Endodermal cell (in vitro differentiated cells): ENCODE results near the gene FIS1. TPM values are rescaled to one million over a fixed set of nuclear protein-coding genes. Genes with fewer than 3 reads are reported as not detected.
A peak's percentile ranks its signal among the peaks of the same experiment; 100 is the strongest.

Source experiments
- DNase-seq: peaks from one replicate; pipeline ENCODE4 v3.0.0-alpha.2; 2017
- H3K27ac ChIP-seq: 2 replicates; pipeline ENCODE4 v1.5.1; 2013; ENCODE audit warnings: mild to moderate bottlenecking, low read depth, low read length, moderate library complexity
- H3K27me3 ChIP-seq: 2 replicates; pipeline ENCODE4 v1.6.1; 2013; ENCODE audit warnings: mild to moderate bottlenecking, low read length, moderate library complexity; ENCODE audit not compliant: insufficient read depth, control insufficient read depth, poor library complexity, severe bottlenecking
- H3K36me3 ChIP-seq: 2 replicates; pipeline ENCODE4 v1.7.0; 2013; ENCODE audit warnings: mild to moderate bottlenecking, low read length, moderate library complexity; ENCODE audit not compliant: control insufficient read depth, insufficient read depth
- H3K4me1 ChIP-seq: one replicate; pipeline ENCODE4 v1.7.0; 2013; ENCODE audit warnings: low read length; ENCODE audit not compliant: control insufficient read depth, insufficient read depth
- H3K4me3 ChIP-seq: 2 replicates; pipeline ENCODE4 v1.5.1; 2013; ENCODE audit warnings: mild to moderate bottlenecking, low read length, moderate library complexity
- H3K9ac ChIP-seq: 2 replicates; pipeline ENCODE4 v1.6.1; 2013; ENCODE audit warnings: mild to moderate bottlenecking, low read length, moderate library complexity; ENCODE audit not compliant: poor library complexity, severe bottlenecking; ENCODE audit errors: extremely low read depth
- H3K9me3 ChIP-seq: 2 replicates; pipeline ENCODE4 v1.6.1; 2013; ENCODE audit warnings: mild to moderate bottlenecking, low read length, moderate library complexity; ENCODE audit not compliant: control insufficient read depth
- H3K27ac Mint-ChIP-seq: 2 replicates; pipeline ENCODE4 v1.8.0; 2020; ENCODE audit warnings: mixed read lengths
- H3K27me3 Mint-ChIP-seq: 2 replicates; pipeline ENCODE4 v1.8.0; 2021; ENCODE audit warnings: mild to moderate bottlenecking, mixed read lengths; ENCODE audit not compliant: insufficient read depth
- H3K36me3 Mint-ChIP-seq: 2 replicates; pipeline ENCODE4 v1.8.0; 2020; ENCODE audit warnings: low read depth, mixed read lengths
- H3K4me1 Mint-ChIP-seq: 2 replicates; pipeline ENCODE4 v1.8.0; 2020; ENCODE audit warnings: mixed read lengths
- H3K4me3 Mint-ChIP-seq: 2 replicates; pipeline ENCODE4 v1.8.0; 2020; ENCODE audit warnings: mild to moderate bottlenecking, moderate library complexity, mixed read lengths
- H3K9me3 Mint-ChIP-seq: 2 replicates; pipeline ENCODE4 v1.8.0; 2020; ENCODE audit warnings: mild to moderate bottlenecking, mixed read lengths
- CTCF ChIP-seq: fragments of 200-600 bp; sonication (generic); conservative IDR thresholded peaks from 2 replicates; pipeline ENCODE4 v1.5.0; 2021; ENCODE audit warnings: antibody characterized with exemption, mild to moderate bottlenecking
- WGBS, 2 experiments: methylation state at CpG; one replicate each; pipeline versions ENCODE4 v1.1.5 to v1.1.7; 2013; ENCODE audit warnings: missing lambda C conversion rate in 2 of 2, mixed read lengths in 1 of 2; ENCODE audit not compliant: insufficient coverage in 1 of 2, insufficient read length in 1 of 2; 5-methylcytosine and 5-hydroxymethylcytosine counted together
- total RNA-seq, 2 donors: library from RNA; stranded (reverse); fragmentation: NEBNext Ultra II Directional in 1 of 2; extraction: Animal tissue kit (Norgen Biotek cat#: 25700) in 1 of 2; gene quantifications; 2 replicates in 1 of 2; 3 replicates in 1 of 2; pipeline ENCODE4 v1.2.1, GENCODE V29; 2021

Gene FIS1
- total RNA-seq, 2 donors from 2014 or later, result 99.9 to 102 TPM

DNA sequence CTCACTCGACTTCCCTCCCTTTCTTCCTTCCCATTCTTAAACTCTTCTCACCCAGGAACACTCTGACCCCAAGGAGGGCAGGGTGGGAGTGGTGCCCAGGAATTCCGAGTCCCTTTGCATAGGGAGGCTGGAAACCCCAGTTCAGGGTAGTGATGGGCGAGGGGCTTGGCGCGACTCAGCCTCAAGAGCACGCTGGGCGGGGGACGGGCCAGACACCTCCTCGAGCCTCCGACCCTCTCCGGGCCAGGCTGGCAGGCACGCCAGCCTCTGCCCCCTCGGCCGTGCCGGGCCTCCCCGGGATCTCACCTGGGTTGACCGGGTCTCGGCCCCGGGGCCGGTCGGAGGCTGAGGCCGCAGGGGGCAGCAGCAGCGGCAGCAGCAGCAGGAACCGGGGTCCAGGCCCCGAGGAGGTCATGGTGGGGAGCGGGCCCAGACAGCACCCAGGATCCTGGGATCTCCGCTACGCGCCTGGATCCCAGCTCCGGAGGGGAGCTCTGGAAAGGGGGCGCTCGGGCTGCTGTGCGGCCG is 28.0 kb downstream of the FIS1 start:
- H3K9me3 ChIP-seq, result no peaks in the 10 kb centered on the region
- Mint-ChIP-seq H3K4me1 (peaks cover 13% of the 10 kb centered on the region), H3K4me3 (peak overlapping the region; percentile 96), H3K27ac (peak overlapping the region; percentile 75), H3K27me3 (no peaks in the 10 kb centered on the region), H3K9me3 (no peaks in the 10 kb centered on the region), H3K36me3 (peaks cover 24% of the 10 kb centered on the region)
- H3K27ac ChIP-seq, result peak overlapping the region; percentile 1
- H3K4me3 ChIP-seq, result peak overlapping the region; percentile 99
- no peak for DNase-seq
- H3K27me3 ChIP-seq, result no peaks in the 10 kb centered on the region
- TF ChIP-seq CTCF, result no peak
- WGBS, 2 experiments, result 2% methylated on average over 13 to 34 of the region's 34 CpGs
- H3K4me1 ChIP-seq, result no peaks in the 10 kb centered on the region
- H3K9ac ChIP-seq, result peak overlapping the region; percentile 94
- peaks cover 7% of the 10 kb centered on the region for H3K36me3 ChIP-seq

DNA sequence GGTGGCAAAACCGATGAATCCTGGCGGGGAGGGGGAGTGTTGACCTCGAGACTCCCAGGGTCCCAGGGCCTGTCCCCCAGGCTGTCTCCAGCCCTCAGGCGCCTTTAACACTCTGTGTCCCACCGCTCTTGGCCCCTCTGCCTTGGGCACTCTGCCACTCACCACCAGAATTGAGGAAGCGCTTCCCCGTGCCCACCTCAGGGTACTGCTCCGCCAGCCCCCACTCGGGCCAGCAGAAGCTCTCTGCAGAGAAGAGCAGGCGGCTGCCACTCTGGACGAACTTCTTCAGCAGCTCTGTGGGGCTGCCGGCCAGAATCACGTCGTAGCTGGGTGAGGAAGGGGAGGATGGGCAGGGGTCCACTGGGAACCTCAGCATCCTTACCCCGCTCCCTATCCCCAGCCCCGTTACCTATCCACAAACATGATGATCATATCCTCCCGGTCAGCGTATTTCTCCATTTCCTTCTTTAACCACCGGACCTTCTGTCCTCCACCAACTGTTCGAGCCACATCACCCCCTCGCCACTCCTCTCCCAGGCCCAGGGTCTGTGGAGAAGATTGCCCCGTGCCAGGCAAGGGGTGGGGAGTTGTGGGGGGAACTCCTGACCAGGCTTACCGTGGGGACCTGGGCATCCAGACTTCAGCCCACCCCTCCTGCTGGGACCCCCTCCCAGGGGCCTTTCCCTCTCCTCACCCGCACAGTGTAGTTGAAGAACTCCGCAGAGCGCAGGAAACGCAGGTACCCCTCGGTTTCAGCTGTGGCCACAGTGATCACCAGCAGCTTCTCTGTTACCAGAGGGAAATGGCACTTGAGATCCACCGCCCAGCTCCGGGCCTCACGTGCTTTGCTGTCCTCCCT is 28.7 kb downstream of the FIS1 start:
- Mint-ChIP-seq H3K36me3 (peaks cover 20% of the 10 kb centered on the region), H3K4me3 (peak overlapping the region; percentile 96), H3K9me3 (no peaks in the 10 kb centered on the region), H3K27me3 (no peaks in the 10 kb centered on the region), H3K27ac (peak overlapping the region; percentile 75), H3K4me1 (peaks cover 13% of the 10 kb centered on the region)
- Histone ChIP-seq H3K9ac (peak overlapping the region; percentile 94), H3K27me3 (no peaks in the 10 kb centered on the region), H3K4me1 (no peaks in the 10 kb centered on the region), H3K9me3 (no peaks in the 10 kb centered on the region), H3K27ac (no peak overlapping the region), H3K4me3 (peak overlapping the region; percentile 99), H3K36me3 (peaks cover 7% of the 10 kb centered on the region)
- TF ChIP-seq CTCF, result no peak
- WGBS, 2 experiments, result 69 to 93% methylated on average over 8 to 31 of the region's 31 CpGs
- no peak for DNase-seq

DNA sequence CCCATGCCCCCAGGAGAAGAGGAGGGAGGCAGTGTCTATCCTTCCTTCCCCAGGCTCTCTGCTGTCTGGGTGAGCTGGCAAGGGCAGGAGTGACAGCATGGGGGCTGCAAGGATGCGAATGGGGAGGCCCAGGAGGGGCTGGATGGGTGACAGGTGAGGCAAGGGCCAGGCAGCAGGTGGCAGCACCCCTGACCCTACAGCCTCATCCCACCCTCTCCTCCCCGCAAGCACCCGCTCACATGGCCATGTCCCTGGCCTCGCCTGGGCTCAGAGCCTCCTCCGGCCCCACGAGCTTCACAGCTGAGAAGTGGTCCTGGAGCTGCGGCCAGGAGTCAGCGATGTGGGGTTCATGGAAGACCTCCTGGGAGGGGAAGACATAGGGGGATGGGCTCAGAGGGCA is 32.9 kb downstream of the FIS1 start:
- H3K27me3 Mint-ChIP-seq, result no peaks in the 10 kb centered on the region
- peaks cover 27% of the 10 kb centered on the region for H3K36me3 Mint-ChIP-seq
- Histone ChIP-seq H3K9ac (no peak overlapping the region), H3K9me3 (no peaks in the 10 kb centered on the region), H3K27me3 (no peaks in the 10 kb centered on the region), H3K36me3 (peaks cover 10% of the 10 kb centered on the region), H3K4me3 (no peak overlapping the region), H3K4me1 (no peaks in the 10 kb centered on the region), H3K27ac (no peak overlapping the region)
- WGBS, 2 experiments, result 93 to 96% methylated on average over 3 to 8 of the region's 8 CpGs
- no peak overlapping the region for H3K27ac Mint-ChIP-seq
- H3K4me3 Mint-ChIP-seq, result no peak overlapping the region
- no peak for TF ChIP-seq CTCF
- no peak for DNase-seq
- H3K9me3 Mint-ChIP-seq, result no peaks in the 10 kb centered on the region
- peaks cover 7% of the 10 kb centered on the region for H3K4me1 Mint-ChIP-seq
